ENCODE measurements around the gene REC8.
A peak's percentile ranks its signal among the peaks of the same experiment; 100 is the strongest.

Gene REC8

DNA sequence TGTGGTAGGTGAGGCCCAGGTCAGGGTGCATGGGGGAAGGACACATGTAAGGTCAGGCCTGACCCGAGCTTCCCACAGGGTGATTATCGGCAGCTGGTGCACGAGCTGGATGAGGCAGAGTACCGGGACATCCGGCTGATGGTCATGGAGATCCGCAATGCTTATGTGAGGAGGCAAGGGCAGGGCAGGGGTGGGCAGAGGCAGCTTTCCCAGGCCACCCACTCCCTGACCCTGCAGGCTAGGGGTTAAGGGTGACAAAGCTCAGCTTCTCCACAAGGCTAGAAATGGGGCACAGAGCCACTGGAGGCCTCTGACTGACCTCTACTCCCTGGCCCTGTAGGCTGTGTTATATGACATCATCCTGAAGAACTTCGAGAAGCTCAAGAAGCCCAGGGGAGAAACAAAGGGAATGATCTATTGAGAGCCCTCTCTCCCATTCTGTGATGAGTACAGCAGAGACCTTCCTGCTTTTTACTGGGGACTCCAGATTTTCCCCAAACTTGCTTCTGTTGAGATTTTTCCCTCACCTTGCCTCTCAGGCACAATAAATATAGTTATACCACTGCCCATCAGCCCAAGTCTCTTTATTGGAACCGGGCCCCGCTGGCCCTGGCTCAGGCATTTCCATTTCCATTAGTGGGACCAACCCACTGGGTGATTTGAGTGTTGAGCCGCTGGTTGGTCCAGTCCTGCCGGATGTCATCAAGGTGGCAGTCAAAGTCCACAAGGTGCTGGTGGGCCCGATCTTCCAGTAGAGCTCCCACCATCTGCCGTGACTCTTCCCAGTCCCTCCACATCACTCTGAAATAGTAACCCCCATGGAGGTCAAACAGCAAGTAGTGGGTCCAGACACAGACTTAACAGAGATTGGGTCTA is 33.2 kb upstream of the REC8 start:
- DNase-seq = no peak

DNA sequence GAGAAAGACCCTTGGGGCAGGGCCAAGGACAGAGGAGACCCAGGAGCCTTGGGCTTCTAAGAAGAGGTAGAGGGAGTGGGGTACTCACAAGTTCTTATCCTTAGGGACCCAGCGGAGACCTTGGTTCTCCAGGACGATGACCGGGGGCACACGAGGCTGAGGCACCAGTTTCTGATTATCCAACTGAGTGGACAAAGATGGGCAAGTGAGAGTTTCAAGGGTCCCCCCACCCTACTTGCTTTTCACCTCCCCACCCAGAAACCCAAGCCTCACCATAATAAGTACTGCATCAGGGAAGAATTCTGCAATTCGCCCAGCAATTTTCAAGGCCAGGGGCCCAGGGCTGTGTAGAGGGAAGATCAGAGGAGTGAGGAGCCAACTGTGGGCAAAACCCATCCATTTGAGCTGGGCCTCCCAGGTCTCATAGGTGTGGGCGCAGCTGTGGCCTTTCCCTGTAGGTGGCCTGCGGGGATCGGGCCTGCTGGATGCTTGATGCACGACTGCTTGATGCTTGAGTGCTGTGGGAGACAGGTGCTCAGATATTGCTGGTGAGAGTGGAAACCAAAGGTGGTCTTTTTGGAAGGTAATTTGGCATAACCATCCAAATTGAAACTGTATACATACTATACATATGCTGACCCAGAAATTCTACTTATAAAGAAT is 32.5 kb upstream of the REC8 start:
- DNase-seq = no peak

DNA sequence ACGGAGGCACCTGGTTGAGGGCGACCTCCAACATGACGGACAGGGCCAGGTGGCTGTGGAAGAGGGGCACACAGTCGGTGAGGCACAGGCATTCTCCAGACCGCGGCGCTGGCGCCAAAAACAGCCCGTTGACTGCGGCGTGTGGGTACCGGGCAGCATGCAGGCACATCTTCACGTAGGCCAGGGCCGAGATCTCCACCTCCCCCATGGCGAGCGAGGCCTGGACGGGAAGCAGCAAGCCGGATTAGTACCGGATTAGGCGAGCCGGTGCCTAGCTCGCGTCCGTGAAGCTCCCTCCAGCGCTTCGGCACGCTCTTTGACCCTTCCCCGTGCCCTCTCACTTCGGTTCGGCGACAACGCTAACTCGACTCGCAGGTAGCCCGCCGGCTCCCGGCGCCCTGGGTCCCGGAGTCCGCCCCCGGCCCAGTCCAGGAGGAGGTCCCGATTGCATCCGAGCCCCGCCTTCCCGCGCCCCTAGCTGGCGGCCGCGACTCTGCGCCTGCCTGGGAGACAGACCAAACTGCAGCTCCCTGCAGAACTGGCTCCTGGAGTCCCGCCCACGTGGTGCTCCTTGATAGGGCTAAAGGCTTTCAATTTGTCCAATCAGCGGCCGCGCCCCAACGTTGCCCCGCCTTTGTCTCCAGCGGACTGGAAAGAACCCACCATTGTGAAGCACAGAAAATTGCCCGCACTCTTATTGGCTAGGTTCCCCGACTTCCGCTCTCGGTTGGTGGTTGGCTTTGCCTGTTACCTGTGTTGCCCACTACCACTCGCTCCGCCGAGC is 30.6 kb upstream of the REC8 start, which contains the start of gene EMC9:
TSS of gene EMC9 (minus strand) at position 495 of the 784 bp plus-strand sequence. CDS start at position 208, 287 bp downstream.
- peak; percentile 100 for DNase-seq

DNA sequence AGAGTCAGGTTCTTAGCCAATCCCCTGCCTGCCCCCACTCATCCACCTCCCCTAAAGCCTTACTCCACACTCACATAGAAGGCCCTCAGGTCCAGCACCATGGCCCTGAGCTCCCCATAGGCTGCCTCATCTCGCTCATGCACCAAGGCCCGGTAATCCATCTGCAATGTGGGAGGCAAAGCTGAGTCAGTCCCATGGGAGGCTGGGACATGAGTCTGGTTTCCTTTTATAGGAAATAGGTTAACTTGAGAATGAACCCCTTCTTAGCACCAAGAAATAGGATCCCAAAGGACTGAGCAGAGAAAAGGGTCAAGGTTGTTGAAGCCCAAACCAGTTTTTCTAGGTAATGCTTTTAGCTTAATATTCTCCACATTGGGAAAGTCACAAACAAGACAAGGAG is 28.4 kb upstream of the REC8 start:
- DNase-seq = peak; percentile 76

DNA sequence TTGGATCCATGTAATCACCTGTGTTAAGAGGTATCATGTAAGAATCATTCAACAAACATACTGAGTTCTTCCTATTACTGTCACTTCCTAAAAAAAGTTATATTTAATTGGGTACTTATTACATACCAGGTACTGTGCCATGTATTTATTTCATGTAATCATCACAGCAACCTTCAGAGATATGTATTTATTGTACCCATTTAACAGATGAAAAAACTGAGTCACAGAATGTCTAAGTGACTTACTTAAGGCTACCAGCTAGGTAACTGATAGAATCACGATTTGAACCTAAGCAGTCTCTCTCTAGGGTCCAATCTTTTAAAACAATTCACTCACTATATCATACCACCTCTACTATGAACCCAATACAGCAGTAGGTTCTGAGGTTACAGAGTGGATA is 27.4 kb upstream of the REC8 start:
- no peak for DNase-seq

DNA sequence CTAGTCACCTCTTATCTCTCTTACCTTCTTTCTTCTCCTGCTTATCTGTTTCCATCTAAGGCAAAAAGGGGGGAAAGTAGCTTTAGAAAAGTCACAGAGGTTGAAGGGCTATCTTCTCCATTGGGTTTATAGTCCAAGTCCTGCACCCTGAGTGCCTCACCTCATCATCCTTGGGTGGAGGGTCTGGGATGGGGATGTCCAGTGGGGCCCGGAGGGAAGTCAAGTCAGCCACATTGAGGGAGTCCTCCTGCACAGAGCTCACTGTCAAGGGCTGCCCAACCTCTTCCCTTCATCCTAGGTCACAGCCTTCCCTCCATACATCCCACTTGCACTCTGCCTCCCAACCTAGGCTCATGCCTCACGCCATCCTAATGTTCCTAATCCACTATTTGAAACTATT is 26.7 kb upstream of the REC8 start:
- DNase-seq = no peak

DNA sequence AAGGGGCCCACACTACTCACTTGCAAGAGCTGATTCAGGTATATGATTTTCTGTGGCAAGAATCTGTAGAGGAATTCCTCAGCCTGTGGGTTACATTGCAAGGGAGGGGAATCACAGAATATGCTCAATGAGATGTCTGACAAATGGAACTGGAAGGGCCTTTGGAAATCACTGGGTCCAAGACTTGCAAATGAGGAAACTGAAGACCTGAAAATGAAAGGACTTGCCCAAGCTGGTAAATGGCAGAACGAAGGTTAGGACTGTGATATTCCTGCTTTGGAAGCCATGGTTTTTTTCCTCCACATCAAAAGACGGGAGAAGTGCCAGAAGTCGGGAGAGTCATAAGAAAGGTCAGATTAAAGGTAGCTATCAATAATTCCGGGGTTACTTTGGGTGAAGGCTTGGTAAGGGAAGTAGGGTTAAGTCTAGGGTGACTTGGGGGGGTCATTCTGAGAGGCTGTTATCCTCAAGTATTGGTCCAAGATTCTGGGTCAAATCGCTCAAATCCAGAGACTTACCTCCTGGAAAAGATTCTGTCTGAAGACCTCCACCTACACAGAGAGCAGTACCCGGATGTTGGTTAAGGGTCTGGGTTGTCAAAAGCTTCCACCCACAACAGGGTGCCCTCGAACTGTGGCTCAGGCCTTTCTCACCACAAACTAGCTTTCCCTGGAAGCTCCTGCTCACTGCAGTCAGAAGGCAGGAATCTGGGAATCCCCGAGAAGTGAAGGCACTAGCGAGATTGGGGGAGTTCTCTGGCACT is 26.0 kb upstream of the REC8 start:
- no peak for DNase-seq

DNA sequence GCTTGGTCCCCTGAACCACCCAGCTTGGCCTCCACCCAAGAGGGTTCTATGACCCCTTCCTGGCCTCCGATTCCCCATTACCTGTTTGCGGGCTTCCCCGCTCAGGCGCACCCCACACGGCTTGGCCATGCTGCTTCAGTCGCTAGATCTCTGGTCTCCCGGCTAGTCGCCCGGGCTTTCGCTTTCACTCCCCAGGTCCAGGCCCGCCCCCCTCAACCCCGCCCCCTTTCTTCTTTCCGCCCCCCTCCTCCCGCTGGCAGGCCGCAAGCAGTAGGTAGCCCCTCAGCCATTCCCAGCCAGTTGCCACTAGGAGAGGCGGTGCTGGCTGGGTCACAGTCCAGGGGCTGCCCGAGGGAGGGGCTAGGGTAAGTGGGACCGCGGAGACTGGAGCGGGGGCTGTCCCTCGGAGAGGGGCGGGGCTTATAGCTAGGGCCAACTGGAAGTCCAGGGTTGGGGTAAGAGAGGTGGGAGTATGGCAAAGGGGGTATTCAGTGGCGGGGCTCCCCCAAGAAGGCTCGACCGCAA is 25.4 kb upstream of the REC8 start, which contains the start of gene PSME2:
TSS of gene PSME2 (minus strand) at position 158 of the 525 bp plus-strand sequence. CDS start at position 129, 29 bp downstream.
- DNase-seq = peak; percentile 98

DNA sequence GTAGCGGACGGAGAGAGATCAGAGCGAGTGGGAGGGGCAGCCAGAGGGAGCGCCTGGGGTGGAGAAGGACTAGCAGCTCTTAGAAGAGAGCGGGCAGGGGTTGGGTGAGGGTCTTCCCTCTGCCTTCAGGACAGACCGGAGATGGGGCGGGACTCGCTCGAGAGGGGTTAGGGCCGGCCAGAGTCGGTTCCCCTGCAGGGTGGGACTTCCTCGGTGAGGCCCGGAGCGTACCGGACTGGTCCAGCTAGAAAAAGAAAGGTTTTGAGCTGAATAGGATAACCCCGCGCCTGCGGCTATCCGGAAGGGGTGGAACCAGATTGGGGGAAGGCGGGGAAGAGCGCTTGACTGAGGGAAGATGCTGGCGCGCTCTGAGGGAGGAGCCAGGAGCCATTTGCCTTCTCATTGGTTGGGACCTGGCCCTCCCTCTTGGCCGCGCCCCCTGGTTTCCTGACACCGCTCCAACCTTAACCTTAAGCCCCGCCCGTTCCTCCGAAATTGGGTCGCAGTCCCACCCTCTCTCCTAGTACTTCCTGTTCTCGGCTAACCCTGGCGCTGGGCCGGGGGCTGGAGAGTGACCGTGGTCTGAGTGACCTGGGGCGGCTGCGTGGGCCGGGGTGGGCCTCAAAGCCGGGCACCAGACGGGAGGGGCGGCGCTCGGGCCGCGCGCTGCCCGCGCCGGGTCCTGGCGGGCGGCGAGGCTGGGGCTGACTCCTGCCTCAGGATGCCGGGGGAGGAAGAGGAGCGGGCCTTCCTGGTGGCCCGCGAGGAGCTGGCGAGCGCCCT is 24.7 kb upstream of the REC8 start, which contains the start of gene RNF31:
TSS of gene RNF31 (plus strand) at position 521 of the 783 bp plus-strand sequence. CDS start at position 722, 201 bp downstream.
- DNase-seq = peak; percentile 98

DNA sequence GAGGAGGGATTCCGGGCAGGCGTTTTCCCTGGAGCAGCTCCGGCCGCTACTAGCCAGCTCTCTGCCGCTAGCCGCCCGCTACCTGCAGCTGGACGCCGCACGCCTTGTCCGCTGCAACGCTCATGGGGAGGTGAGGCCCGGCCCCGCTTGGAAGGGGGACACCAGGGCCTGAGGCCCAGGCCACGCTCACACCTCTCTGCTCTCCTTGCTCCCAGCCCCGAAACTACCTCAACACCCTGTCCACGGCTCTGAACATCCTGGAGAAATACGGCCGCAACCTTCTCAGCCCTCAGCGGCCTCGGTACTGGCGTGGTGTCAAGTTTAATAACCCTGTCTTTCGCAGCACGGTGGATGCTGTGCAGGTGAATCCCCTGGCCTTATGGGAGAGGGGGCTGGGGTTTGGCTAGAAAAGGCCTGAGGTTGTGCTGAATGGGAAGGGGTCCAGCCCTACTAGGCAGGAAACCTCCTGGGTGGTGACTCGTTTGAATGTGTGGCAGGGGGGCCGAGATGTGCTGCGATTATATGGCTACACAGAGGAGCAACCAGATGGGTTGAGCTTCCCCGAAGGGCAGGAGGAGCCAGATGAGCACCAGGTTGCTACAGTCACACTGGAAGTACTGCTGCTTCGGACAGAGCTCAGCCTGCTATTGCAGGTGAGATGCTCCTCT is 24.0 kb upstream of the REC8 start:
- no peak for DNase-seq

DNA sequence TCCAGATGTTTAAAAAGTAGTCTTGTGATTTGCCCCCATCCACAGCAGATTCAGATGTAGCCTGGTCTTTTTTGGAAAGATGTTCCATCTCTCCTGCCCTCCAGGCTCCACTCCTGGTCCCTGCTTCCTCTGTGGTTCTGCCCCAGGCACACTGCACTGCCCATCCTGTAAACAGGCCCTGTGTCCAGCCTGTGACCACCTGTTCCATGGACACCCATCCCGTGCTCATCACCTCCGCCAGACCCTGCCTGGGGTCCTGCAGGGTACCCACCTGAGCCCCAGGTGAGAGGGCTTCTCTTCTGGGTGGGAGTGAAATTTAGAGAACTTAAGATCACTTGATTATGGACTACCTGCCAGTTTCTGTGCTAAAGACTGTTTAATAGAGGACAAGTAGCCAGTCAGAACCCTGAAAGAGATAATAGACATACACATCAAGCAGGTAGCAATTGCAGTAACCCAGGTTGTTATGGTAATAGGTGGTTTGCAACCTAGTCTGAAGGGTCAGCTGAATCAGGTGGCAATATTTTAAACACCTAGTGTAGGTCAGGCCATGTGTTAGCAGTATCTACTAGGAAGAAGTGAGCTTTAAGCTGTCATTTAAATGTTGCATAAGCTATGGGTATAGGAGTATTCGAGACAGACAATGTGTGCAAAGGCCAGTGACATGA is 22.4 kb upstream of the REC8 start:
- no peak for DNase-seq

DNA sequence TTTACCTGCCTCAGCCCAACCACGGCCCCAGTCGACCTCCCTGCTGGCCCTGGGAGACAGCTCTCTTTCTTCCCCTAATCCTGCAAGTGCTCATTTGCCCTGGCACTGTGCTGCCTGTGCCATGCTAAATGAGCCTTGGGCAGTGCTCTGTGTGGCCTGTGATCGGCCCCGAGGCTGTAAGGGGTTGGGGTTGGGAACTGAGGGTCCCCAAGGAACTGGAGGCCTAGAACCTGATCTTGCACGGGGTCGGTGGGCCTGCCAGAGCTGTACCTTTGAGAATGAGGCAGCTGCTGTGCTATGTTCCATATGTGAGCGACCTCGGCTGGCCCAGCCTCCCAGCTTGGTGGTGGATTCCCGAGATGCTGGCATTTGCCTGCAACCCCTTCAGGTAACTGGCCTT is 21.8 kb upstream of the REC8 start:
- no peak for DNase-seq

DNA sequence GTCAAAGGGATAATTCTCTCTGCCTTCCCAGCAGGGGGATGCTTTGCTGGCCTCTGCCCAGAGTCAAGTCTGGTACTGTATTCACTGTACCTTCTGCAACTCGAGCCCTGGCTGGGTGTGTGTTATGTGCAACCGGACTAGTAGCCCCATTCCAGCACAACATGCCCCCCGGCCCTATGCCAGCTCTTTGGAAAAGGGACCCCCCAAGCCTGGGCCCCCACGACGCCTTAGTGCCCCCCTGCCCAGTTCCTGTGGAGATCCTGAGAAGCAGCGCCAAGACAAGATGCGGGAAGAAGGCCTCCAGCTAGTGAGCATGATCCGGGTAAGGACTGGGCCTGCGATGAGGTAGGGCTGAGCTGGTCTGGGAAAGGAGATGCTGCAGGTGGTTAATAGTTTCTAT is 21.3 kb upstream of the REC8 start:
- no peak for DNase-seq

DNA sequence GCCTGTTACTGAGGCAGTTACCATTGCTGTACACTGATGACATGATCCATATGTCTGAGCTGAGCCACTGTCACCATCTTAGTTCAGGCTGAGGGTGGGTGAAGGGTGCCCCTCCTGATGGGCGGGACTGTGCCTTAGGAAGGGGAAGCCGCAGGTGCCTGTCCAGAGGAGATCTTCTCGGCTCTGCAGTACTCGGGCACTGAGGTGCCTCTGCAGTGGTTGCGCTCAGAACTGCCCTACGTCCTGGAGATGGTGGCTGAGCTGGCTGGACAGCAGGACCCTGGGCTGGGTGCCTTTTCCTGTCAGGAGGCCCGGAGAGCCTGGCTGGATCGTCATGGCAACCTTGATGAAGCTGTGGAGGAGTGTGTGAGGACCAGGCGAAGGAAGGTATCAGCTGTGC is 20.9 kb upstream of the REC8 start:
- no peak for DNase-seq

DNA sequence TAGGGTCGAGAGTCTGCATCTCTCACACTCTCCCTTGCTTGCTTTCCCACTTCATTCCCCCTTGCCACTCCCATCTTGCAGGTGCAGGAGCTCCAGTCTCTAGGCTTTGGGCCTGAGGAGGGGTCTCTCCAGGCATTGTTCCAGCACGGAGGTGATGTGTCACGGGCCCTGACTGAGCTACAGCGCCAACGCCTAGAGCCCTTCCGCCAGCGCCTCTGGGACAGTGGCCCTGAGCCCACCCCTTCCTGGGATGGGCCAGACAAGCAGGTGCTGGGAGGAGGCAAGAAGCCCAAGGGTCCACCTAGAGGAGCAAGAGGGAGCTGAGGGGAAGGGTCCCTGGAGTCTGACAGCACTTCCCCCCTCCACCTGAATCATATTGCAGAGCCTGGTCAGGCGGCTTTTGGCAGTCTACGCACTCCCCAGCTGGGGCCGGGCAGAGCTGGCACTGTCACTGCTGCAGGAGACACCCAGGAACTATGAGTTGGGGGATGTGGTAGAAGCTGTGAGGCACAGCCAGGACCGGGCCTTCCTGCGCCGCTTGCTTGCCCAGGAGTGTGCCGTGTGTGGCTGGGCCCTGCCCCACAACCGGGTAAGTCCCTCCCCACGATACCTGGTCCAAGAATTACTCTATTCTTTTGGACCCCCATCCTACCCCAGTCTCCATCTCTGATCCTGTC is 20.3 kb upstream of the REC8 start:
- no peak for DNase-seq

DNA sequence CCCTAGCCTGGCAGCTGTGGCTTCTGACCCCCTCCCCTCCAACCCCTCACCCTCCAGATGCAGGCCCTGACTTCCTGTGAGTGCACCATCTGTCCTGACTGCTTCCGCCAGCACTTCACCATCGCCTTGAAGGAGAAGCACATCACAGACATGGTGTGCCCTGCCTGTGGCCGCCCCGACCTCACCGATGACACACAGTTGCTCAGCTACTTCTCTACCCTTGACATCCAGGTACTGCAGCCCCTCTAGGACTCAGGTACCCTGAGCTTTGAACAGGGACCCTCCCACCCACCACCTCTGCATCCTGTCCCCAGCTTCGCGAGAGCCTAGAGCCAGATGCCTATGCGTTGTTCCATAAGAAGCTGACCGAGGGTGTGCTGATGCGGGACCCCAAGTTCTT is 16.8 kb upstream of the REC8 start:
- DNase-seq = no peak

DNA sequence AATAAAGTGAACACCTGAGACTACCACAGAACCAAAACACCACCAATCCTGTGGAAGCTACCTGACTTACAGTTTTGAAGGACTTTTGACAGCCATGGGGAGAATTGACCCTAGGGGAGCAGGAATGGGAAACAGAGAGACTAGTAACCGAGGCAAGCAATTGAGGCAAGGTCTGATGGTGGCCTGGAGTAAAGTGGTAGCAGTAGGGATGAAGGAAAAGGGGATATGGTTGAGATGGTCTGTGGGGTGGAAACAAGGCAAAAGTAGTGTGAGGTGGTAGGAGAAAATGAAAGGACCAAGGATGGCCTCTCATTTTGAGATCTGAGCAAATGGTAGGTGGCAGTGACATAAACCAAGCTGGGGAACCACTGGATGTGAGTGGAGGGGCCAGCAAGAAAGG is 15.0 kb upstream of the REC8 start:
- DNase-seq = no peak

DNA sequence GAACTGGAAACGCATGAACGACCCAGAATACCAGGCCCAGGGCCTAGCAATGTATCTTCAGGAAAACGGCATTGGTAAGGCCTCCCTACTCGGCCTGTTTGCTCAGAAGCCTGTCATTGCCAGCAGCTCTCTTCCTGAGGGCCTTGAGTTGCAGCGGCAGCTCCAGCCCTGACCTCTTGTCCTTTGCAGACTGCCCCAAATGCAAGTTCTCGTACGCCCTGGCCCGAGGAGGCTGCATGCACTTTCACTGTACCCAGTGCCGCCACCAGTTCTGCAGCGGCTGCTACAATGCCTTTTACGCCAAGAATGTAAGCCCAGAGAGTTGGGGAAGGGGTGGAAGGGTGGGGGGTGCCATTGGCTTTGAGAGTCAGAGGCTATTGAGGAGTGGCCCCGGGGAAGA is 14.5 kb upstream of the REC8 start:
- no peak for DNase-seq

DNA sequence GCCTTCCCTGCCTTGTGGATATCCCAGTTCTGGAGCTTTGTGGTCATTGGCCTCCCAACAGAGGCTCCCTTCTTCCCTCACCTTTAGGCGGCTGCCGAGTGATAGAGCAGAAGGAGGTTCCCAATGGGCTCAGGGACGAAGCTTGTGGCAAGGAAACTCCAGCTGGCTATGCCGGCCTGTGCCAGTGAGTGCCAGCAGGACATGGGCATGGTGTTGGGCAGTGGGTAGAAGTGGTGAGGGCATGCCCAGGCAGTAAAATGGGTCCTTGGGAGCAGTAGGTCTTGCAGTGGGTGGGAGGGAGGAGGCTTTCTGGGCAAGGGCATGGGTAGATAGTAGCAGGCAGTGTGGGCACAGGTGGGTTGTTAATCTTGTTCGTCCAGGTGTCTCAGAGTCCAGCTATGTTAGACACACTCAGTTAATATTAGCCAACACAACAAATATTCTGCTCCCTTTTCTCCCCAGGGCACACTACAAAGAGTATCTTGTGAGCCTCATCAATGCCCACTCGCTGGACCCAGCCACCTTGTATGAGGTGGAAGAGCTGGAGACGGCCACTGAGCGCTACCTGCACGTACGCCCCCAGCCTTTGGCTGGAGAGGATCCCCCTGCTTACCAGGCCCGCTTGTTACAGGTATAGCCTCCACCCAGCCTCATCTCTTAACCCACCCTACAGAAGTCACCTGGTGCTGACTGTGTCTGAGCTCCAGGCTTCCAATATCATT is 11.9 kb upstream of the REC8 start:
- no peak for DNase-seq
